MM.1S (cell line): ENCODE results near the gene SPATA25.

Source experiments
- EZH2phosphoT487 ChIP-seq: fragments of 300-600 bp; sonication (generic); IDR thresholded peaks from 2 replicates; pipeline ENCODE4 v1.6.1; 2018; ENCODE audit warnings: antibody characterized with exemption, low read length
- TF ChIP-seq, protein P1 (sequence below): fragments of 300-600 bp; sonication (generic); IDR thresholded peaks from 2 replicates; pipeline ENCODE4 v1.5.1; 2016; ENCODE audit warnings: antibody characterized with exemption, low read length, mixed read lengths

DNA sequence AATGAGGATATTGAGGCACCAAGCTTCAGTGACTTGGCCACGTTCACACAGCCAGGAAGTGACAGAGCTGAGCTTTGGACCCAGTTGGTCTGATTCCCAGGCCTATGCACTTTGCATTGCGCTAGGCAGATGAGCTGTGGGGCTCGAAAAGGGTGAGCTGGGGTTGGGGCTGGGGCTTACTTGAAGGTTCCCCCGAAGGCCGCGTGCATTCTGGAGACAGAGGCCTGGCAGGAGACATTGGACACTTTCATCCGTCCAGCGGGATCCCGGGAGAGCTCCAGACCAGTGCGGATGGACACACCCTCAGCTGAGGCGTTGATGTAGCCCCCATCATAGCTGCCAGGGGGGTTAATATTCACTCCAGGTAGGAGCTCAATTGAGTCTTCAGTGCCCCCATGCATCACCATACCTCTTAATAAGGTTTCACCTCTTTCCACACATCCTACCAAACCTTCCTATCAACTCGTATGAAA, 21.9 kb upstream of the SPATA25 start:
- TF ChIP-seq, protein P1, sequence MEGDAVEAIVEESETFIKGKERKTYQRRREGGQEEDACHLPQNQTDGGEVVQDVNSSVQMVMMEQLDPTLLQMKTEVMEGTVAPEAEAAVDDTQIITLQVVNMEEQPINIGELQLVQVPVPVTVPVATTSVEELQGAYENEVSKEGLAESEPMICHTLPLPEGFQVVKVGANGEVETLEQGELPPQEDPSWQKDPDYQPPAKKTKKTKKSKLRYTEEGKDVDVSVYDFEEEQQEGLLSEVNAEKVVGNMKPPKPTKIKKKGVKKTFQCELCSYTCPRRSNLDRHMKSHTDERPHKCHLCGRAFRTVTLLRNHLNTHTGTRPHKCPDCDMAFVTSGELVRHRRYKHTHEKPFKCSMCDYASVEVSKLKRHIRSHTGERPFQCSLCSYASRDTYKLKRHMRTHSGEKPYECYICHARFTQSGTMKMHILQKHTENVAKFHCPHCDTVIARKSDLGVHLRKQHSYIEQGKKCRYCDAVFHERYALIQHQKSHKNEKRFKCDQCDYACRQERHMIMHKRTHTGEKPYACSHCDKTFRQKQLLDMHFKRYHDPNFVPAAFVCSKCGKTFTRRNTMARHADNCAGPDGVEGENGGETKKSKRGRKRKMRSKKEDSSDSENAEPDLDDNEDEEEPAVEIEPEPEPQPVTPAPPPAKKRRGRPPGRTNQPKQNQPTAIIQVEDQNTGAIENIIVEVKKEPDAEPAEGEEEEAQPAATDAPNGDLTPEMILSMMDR = no peak
- no peak for TF ChIP-seq EZH2phosphoT487
